Chondrocyte (in vitro differentiated cells): ENCODE results near the gene TRIM72. TPM values are rescaled to one million over a fixed set of nuclear protein-coding genes. Genes with fewer than 3 reads are reported as not detected.

Source experiments
- DNase-seq: peaks from one replicate; pipeline ENCODE4 v3.0.0; 2021; ENCODE audit warnings: mixed read lengths, low spot score
- H3K27ac Mint-ChIP-seq: one replicate; pipeline ENCODE4 v1.8.0; 2021; ENCODE audit warnings: mild to moderate bottlenecking, moderate library complexity, mixed read lengths; ENCODE audit not compliant: unreplicated experiment
- H3K27me3 Mint-ChIP-seq: 2 replicates; pipeline ENCODE4 v1.8.0; 2021; ENCODE audit warnings: low read depth, mixed read lengths
- H3K36me3 Mint-ChIP-seq: 2 replicates; pipeline ENCODE4 v1.8.0; 2021; ENCODE audit warnings: low read depth, mixed read lengths
- H3K4me1 Mint-ChIP-seq: 2 replicates; pipeline ENCODE4 v1.8.0; 2021; ENCODE audit warnings: low read depth, mild to moderate bottlenecking, mixed read lengths
- H3K4me3 Mint-ChIP-seq: one replicate; pipeline ENCODE4 v1.8.0; 2021; ENCODE audit warnings: mild to moderate bottlenecking, moderate library complexity, mixed read lengths; ENCODE audit not compliant: unreplicated experiment
- H3K9me3 Mint-ChIP-seq: 2 replicates; pipeline ENCODE4 v1.8.0; 2021; ENCODE audit warnings: low read depth, mixed read lengths
- total RNA-seq: library from RNA; stranded (reverse); gene quantifications from 3 replicates; pipeline ENCODE4 v1.2.1, GENCODE V29; 2021
- TF ChIP-seq, protein P1 (sequence below): fragments of 200-600 bp; sonication (generic); IDR thresholded peaks from 2 replicates; pipeline ENCODE4 v1.5.0; 2021; ENCODE audit warnings: antibody characterized with exemption, mild to moderate bottlenecking, moderate library complexity

The TRIM72 gene
- total RNA-seq, 1 donor from 2014 or later: not detected

DNA sequence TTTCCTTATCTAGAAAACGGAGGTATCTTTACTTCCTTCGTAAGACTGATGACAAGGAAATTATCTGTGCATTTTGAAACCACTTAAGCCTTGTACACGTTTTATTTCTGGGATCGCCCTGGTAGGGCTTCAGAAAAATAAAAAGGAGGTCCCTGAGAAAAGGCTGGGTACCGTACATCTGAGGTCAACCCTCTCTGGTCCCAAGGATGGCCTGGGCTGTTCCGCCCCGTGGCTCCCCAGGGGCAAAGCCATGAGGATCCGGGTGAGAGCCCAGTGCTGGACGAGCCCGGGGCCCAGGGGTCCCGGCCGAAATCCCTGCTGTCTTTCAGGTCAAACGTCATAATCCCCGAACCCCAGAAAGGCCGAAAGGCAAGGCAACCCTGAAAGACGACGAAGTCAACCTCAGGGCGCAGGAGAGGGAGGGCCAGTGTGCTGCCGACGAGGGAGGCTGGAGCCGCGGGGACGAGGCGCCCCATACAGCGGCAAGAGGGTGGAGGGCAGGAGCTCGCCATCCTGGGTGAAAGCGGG is 34.6 kb upstream of the TRIM72 start:
- H3K27me3 Mint-ChIP-seq: no peaks in the 10 kb centered on the region
- H3K36me3 Mint-ChIP-seq: peaks cover 21% of the 10 kb centered on the region
- peaks cover 38% of the 10 kb centered on the region for H3K4me1 Mint-ChIP-seq
- H3K4me3 Mint-ChIP-seq: peak overlapping the region; percentile 96
- H3K27ac Mint-ChIP-seq: peak overlapping the region; percentile 100
- no peaks in the 10 kb centered on the region for H3K9me3 Mint-ChIP-seq
- DNase-seq: no peak
- TF ChIP-seq, protein P1, sequence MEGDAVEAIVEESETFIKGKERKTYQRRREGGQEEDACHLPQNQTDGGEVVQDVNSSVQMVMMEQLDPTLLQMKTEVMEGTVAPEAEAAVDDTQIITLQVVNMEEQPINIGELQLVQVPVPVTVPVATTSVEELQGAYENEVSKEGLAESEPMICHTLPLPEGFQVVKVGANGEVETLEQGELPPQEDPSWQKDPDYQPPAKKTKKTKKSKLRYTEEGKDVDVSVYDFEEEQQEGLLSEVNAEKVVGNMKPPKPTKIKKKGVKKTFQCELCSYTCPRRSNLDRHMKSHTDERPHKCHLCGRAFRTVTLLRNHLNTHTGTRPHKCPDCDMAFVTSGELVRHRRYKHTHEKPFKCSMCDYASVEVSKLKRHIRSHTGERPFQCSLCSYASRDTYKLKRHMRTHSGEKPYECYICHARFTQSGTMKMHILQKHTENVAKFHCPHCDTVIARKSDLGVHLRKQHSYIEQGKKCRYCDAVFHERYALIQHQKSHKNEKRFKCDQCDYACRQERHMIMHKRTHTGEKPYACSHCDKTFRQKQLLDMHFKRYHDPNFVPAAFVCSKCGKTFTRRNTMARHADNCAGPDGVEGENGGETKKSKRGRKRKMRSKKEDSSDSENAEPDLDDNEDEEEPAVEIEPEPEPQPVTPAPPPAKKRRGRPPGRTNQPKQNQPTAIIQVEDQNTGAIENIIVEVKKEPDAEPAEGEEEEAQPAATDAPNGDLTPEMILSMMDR: no peak

DNA sequence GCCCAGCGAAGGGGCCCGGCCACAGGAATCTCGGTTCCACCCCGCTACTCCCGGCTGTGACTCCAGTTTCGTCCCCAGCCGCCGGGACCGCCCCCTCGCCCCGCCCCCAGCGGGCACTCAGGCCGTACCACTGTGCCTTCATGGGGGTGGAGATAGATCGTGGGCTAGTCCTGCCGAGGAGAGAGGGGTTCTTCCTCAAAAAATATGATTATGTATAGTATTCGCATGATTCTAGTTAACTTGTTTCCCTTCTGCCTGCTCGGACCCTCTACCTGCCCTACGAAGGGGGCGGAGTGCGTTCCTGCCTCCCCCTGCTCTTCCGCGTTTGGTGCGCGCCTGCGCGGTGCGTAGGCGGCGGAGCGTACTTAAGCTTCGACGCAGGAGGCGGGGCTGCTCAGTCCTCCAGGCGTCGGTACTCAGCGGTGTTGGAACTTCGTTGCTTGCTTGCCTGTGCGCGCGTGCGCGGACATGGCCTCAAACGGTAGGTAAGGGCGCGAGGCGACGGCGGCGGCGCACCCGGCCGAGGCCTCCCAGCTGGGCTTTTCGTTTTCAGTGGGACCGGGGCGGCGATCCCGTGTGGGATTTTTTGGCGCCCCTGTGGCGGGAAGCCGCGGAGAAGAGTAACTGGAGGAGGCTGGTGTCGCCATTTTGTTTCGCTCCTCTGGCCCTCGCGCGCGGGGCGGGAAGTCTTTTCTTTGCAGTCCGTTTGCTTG is 34.0 kb upstream of the TRIM72 start, which contains the start of gene FUS:
Gene FUS, plus strand, starts transcription at position 393 of the 713 bp plus-strand sequence. Its CDS starts 76 bp downstream, at position 469.
- peaks cover 42% of the 10 kb centered on the region for H3K4me1 Mint-ChIP-seq
- peaks cover 25% of the 10 kb centered on the region for H3K36me3 Mint-ChIP-seq
- H3K4me3 Mint-ChIP-seq: peak within 1 kb of the TSS; percentile 96
- H3K27me3 Mint-ChIP-seq: no peaks in the 10 kb centered on the region
- TF ChIP-seq, protein P1: no peak
- DNase-seq: peak; percentile 95
- H3K27ac Mint-ChIP-seq: peak within 1 kb of the TSS; percentile 100
- no peaks in the 10 kb centered on the region for H3K9me3 Mint-ChIP-seq

DNA sequence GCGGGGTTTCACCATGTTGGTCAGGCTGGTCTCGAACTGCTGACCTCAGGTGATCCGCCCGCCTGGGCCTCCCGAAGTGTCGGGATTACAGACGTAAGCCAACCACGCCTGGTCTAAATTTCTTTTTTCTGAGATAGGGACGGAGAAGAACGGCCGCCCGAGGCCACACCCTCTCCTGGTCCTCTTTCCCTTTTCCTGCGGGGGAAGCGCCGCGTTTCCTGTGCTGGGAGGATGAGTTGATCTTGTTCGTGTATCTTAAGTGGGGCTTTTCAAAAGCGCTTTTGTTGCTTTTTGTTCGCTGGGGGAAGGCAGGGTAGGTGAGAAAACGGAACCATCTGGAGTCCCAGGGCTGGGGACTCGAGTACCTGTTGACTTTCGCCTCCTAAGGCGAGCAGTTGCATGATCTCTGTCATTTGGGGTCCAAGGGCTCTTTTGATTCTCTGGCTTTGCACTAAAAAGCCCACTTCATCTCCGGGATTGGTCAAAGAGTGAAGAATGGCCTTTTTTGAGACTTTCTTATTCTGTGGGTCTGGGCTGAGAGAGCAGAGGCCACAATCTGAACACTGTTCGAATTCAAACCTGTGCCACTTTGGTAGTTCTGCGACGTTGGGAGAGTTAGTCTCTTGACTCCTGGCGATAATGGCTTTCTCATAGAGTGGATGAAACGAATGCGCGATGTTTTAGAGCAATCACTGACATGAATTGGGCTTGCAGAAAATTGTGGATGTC is 32.7 kb upstream of the TRIM72 start:
- Mint-ChIP-seq H3K27me3 (no peaks in the 10 kb centered on the region), H3K4me1 (peaks cover 51% of the 10 kb centered on the region), H3K27ac (peak overlapping the region; percentile 100), H3K36me3 (peaks cover 36% of the 10 kb centered on the region), H3K9me3 (no peaks in the 10 kb centered on the region), H3K4me3 (peak overlapping the region; percentile 96)
- TF ChIP-seq, protein P1: no peak
- peak; percentile 64 for DNase-seq

DNA sequence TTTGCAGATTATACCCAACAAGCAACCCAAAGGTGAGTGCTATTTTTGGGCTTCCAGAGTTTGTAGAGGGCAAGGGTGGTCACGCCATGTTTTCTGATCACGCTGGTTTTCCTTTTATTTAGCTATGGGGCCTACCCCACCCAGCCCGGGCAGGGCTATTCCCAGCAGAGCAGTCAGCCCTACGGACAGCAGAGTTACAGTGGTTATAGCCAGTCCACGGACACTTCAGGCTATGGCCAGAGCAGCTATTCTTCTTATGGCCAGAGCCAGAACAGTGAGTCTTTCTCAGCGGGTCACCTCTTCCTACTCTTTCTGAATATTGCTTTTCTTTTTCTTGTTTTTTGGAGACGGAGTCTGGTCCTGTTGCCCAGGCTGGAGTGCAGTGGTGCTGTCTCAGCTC is 31.5 kb upstream of the TRIM72 start:
- Mint-ChIP-seq H3K27ac (peak overlapping the region; percentile 100), H3K36me3 (peaks cover 46% of the 10 kb centered on the region), H3K27me3 (no peaks in the 10 kb centered on the region), H3K9me3 (no peaks in the 10 kb centered on the region), H3K4me1 (peaks cover 53% of the 10 kb centered on the region), H3K4me3 (peak overlapping the region; percentile 96)
- DNase-seq: peak; percentile 33
- TF ChIP-seq, protein P1: no peak
